Stimulated activated CD4-positive, alpha-beta T cell treated with anti-CD3 and anti-CD28 coated beads, Interleukin-4, amount 100 ng/mL, for 4 hours (primary cell): ENCODE data around the gene RBBP8NL.
"Not testable (repeated sequence)": the region's sequence is repeated elsewhere in the genome, so short reads cannot be mapped to it uniquely, and the experiment has no call there.

Experiments
- DNase-seq, 2 experiments: peaks; one replicate each; pipeline ENCODE4 v3.0.0-alpha.2; 2020

RBBP8NL gene

DNA sequence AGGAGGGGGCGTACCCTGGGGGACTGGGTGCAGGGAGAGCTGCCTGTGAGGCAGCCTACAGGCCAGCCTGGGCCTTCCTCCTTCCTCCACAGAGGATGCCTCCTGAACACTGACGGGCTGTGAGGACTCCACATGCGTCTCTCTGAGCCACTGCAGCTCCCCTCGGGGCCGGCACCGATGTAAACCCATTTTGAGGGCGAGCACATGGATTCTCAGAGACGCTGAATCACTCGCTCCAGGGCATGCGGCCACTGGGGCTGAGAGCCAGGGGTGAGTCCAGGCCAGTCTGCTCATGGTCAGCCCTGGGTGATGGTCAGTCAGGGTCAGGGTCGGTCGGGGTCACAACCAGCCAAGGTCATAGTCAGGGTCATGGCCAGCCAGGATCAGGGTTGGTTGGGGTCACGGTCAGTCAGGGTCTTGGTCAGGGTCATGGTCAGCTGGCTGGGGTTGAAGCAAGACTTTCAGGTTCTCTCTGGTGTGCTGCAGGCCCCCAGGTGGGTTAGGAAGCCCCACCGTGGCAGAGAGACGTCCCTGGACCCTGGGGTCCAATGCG lies 14.7 kb upstream of the RBBP8NL start:
- DNase-seq: no peak

DNA sequence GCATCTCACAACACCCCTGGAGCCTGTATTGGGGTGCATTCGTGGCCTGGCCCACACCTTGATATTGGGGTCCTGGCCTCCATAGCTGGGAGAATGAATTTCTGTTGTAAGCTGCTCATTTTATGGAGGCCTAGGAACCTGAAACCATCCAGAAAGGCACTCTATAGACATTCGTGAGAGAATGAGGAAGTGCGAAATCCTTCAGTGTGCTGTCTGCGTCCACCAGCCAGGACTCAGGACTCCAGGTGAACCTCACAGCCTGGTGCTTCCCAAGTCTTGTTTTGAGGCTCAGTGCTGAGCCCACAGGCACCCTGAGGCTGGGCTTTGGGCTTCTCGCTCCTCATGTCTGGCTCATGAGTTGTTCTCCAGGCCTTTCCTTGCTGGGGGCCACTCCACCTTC lies 11.9 kb upstream of the RBBP8NL start:
- no peak for DNase-seq

DNA sequence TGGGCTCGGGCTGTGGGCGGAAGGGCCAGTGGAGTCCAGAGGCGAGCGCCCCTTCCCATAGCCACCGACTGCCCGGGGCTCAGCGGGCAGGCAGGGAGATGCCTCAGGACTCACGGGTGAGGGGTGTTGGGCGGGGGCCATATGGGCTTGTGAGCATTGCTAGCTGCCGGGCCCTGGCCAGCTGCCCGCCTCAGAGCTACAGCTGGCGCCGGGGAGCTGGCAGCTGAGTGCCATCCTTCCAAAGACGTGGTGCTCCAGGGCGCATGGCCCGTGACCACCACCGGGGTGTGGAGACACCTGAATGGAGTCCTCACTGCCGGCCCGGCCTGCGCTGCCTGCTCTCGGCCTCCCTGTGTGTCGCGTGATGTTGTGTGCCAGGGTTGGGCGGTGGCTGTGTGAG lies 10.6 kb upstream of the RBBP8NL start:
- no peak for DNase-seq

DNA sequence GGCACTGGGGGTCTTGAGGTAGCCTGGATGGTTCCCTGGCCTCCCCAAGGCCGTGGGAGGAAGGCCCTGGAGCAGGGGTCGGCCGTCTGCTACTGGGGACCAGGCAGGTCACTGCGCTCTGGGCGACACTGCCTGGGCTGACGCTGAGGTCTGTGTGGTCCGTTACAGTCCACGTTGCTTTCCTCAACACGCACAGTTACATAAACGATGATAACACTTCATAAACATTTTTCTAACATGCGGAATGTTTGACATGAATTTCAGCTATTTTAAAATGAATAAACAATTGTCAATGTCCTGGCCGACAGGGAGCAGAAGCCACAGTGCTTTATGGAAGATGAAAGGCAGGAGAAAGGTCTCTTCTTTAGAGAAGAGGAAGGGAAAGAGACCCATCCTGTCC lies 10.2 kb upstream of the RBBP8NL start:
- DNase-seq: no peak

DNA sequence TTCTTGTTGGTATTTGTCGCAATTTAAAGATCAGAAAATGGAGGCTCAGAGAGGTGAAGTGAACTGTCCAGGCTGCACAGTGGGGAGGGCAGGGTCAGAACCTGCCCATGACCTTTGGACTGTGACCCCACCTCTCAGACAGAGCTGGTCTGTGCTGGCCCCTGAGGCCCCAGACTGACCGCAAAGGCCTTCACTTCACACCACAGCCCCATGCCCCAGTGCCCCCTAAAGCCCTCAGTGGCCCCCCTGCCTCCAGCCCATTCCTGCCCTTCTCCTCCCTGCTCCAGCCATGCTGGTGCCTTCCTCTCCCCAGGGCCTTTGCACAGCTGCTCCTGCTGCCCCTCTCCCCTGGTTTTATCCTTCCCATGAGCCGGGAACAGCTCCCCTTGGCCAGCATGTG lies 9.4 kb upstream of the RBBP8NL start:
- no peak for DNase-seq

DNA sequence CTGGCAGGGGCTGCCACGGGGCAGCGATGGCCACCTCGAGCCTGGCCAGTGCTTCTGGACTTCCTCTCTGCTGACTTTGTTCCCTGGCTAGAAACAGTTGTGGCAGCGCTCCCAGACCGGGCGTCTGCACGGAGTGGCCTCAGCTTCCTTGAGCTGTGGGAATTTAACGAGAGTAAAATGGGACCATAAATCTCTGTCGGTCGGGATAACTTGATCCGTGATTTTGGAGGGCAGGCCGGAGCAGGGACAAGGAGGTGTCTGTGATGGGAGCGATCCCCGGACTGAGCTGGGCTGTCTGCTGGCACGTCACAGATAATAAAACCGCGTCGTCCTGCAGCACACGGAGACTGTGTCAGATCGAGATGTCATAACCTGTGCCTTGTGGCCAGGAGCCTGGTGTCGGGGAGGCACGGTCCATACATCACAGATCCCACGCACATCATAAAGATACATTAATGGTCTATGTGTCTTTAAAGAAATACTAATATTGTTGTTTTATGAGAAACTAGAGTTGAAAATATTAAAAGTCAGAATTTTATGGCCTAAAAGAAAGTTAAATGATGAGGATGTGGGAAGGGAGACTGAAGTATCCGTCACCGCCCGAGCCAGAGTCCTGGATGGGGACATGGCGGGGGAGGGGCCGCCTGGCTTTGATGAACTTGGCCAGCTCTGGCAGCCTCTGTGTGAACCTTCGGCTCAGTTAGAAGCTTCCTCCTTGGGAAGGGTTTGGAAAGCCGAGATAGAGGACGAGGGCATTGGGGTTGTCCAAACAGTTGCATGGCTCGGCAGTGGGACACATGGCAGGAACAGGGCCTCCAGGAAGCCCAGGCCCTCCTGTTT lies 6.5 kb upstream of the RBBP8NL start:
- DNase-seq: no peak

DNA sequence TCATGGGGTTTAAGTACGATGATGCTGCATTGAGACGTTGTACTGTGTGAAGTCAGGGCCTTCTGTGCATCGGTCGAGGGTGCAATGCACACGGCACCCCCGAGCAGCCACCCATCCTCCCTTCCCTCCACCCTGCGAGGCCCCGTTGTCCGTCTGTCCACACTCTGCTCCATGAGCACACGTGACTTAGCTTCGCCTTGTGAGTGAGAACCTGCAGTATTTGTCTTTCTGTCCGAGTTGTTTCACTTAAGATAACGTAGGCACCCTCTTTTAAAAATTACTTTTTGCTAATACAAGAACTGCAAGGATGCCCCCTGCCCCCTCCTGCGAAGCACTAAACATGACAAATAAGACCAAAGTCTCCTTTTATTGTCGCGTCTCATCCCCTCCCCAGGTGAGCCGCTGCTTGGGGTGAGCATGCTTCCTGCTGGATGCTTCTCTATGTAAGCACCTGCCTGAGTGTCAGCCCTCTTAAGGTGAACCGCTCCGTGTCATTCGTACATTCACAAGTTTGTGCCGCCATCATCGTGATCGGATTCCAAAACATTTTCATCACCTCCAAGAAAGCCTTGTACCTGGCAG lies 3.6 kb upstream of the RBBP8NL start:
- no peak for DNase-seq

DNA sequence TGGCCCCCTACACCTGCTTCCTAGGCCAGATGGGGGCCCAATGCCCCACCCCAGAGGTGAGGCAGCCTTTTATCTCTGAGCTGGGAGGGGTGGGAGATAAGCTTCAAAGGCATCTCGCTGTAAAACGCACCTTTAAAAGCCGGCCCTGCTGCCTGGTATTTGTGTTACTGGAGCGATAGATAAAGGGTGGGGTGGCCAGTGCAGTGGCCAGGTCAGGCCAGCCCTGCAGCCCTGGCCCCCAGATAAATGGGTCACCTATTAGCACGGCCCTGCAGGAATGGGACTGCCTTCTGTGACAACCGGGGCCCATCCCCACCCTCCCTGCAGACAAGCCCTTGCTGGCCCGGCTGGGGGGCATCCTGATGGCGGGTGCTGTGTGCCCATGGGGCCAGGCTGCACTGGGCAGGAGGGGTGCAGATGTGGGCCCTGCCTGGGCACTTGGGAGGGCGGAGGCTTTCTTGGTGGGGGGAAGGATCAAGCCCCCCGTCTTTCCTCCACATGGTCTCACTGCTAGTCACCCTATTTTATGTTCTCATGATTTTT lies 3.0 kb upstream of the RBBP8NL start:
- DNase-seq: no peak

DNA sequence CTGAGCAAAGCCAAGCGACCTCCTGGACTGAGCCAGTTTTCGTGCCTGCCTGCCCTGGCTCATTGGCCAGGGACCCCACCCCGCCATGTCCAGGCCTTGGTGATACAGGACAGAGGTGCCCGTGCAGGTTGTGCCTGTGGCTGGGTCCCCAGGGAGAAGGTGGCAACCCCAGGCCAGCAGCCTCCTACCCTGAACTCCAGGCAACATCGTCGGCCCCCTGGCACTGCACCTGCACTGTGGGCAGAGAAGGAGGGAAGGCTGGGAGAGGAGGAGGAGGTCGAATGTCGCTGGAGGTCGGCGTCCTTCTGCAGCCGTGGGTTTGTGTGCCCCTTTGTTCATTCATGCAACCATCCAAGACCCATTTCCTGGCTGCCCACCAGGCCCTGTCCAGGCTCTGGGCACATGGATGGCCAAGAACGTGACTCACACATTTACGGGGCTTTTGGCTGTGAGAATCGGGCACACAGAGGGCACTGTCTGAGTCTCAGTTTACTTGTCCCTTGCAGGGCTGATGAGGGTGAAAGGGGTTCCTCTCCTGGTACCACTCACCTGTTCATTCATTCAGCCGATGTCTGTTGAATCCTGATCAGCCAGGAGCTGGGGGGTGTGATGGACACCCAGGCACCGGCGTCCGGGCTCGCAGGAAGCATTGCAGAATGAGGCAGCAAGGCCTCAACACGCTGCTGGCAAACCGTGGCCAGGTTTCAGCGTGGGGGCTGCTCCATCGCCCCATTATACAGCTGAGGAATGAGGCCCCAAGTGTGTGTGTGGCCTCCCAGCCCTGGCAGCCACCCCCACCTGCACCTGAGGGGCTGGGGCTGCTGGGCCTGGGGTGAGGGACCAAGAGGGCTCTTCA lies 2.3 kb upstream of the RBBP8NL start:
- DNase-seq: no peak

DNA sequence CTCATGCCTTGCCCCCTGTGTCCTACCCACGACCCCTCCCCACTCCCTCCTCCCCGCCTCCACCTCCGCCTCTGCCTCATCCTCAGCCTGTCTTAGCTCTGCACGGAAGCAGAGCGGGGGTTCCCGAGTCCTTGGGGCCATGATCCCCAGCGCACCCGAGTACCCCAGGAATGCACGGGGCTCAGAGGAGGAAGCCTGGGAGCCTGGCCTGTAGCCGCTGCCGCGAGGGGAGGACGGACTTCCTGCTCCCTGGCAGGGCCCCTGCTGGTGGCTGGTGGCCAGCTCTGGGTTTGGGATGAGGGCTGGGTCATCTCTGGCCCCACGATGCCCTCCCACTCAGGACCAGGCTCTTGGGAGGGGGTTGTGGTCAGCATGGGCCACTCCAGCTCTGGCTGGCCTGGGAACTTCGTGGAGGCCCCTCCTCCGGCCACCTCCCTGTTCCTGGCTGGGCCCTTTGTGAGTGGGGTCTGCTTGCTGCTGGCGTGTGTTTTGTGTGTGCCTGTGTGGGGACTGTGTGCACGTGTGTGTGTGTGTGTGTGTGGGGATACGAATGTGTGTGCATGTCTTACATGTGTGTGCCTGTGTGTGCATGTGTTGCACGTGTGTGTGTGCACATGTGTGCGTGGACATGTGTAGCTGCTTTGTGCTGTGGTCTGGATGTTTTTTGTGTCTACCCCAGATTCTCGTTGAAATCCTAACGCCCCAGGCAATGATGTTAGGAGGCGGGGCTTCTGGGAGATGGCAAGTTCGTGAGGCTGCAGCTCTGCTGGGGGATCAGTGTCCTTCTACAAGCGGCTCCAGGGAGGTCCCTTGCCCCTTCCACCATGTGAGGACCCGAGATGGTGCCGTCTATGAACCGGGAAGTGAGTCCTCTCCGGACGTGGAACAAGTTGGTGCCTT lies 1.3 kb upstream of the RBBP8NL start:
- DNase-seq: no peak

DNA sequence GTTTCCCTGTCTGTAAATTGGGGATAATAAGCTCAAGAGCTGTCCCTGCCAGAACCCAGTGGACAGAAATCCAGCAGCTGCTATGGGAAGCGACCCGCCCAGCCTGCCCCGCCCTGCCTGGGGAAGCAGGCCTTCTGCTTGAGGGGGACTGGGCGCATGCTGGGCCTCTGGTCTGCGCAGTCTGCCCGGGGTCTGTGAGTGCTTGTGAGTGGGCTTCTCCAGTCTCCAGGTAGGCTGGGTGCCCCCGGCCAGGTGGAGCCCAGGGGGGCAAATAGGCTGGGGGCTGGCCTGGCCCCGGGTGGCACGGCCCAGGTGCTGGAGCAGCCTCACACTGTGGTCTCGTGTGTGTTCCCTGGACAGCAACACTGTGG lies 648 bp upstream of the RBBP8NL start:
- DNase-seq: no peak

DNA sequence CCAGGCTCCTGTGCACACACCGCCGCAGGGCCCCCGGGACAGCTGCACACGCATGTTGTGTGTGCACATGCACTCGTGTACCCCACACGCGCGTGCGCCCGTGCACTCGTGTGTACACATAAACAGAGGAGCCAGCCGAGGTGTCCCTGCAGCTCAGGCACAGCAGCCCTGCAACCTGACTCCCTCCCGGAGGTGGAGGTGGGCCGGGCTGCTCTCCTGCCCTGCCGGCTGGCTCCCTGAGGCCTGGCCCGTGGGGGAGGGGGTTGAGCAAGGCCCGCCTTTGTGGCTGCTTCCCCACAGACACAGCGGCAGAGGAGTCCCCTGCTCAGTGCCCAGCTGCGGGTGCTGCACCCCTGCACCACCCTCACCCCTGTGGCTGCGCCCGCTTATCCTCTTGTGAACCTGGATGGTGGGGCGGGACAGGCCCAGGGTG lies 624 bp downstream of the RBBP8NL start:
- no peak for DNase-seq

DNA sequence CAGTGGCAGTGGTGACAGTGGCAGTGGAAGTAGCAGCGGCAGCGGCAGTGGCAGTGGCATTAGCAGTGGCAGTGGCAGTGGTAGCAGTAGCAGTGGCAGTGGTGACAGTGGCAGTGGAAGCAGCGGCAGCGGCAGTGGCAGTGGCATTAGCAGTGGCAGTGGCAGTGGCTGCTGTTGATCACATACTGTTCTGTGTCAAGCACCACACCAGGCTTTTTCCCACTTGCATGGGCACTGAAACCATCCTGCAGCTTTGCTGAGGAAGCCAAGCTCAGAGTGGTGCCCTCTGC lies 1.3 kb downstream of the RBBP8NL start:
- not testable (repeated sequence) for DNase-seq

DNA sequence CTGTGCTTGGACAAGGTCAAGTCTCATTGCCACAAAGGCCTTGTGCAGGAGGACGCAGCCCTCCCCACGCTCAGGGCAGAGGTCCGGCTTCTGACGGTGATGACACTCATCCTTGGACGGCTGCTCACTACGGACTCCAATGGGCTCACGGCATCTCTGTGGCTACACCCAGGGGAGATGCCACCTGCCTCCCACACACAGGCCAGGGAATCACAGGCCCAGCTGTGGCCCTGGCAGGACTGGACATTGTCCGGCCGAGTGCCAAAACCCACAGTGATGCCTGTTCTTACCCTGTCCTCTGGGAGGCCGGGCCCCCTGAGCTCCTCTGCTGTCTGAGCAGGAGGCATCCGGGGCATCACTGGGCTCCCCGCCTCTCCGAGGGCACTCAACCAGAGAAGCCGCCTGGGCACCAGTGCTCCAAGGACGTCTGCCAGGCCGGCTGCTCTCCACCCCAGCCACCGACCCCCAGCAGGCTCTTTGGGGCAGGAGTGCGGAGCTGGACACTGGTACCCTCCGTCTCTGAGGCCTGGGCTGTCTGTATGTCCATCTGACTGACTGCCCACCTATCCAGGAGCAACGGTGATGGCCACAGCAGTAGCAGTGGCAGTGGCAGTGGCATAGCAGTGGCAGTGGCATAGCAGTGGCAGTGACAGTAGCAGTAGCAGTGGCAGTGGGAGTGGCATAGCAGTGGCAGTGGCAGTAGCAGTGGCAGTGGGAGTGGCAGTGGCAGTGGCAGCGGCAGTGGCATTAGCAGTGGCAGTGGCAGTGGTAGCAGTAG lies 1.9 kb downstream of the RBBP8NL start:
- DNase-seq: no peak

DNA sequence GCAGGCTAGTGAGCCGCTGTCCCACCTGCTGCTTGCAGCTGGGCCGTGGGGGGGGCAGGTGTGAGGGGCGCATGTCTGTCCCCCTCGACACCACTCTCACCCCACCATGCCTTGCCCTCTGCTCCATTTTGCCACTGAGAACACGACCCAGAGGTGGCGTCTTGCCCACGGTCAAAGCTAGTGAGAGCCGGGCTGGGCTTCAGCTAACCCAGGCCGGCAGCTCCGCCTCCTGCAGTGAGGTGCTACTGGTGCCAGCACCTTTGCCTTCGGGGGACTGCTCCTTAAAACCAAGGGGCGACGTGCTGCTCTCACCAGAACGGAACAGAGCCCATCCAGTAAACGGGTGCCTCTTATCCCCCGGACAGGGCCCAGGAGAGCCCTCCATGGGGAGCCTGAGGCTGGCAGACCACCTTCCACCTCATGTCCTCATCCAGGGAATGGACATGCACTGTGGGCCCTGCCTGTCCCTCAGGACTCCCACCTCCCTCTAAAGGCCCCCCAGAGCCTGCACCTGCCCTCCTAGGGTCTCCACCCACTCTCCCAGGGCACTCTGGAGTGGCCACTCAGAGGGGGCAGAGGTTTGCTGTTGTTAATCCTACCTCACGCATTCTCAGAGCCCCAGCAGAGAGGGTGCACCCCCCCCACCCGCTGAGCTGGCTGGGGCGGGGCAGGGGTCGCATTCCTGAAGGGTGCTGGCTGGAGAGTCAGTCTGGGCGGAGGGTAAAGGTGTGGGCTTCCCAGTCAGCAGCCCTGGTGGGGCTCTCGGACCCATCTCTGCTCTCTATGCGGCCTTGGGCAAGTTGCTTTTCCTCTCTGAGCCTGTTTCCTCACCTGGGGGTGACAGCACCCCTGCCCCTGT lies 2.9 kb downstream of the RBBP8NL start:
- no peak for DNase-seq

DNA sequence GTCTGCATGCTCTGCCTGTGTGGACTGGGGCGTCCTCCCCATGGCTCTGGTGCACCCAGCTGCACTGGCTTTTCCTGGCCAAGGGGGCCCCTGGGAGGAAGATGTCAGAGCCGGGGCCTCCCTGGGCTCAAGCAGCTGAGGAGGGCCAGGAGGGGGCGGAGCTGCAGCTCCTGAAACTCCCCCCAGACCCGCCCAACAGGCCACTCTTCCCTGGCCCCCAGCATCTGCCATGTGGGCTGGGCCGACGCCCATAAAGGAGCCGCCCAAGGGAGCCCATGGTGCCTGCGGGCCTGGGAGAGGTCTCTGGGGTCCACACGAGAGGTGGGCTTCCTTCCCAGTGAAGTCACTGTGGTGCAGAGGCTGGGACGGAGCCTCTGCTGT lies 4.0 kb downstream of the RBBP8NL start:
- DNase-seq: no peak

DNA sequence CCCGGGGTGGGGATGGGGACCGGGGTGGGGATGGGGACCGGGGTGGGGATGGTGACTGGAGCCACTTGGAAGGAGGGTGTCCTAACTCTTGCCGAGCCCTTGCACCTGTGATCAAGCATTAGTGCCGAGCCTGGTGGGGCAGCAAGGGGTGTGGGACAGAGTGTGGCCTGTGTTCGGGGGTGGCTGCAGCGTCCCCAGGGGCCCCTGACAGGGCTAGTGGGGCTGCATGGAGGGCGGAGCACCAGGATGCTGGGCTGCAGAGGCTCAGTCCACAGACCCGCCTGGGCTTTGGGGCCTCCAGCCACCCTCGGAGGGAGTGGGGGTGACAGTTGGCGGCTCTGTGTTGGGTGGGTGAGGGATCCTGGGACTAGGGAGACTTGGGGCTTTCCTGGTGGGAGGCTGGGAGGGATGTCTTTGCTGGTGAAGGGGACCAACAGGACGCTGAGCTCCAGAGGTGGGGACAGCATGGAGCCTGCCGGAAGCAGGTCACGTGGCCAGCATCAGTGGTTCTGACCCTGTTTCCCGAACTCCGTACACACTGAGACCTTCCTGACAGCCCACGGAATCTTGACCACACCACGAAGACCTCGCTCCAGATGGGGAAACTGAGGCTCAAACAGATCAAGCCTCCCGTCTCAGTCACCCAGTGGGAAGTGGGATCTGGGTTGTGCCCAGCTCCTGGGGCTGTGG lies 4.6 kb downstream of the RBBP8NL start:
- DNase-seq: no peak

DNA sequence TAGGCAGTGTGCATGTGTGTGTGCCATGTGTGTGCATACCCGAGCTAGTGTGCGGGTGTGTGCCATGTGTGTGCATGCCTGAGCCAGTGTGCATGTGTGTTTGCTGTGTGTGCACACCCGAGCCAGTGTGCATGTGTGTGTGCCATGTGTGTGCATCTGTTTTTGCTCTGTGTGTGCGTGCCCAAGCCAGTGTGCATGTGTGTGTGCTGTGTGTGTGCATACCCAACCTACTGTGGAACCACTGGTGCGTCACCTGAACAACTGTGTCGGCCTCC lies 5.7 kb downstream of the RBBP8NL start:
- no peak for DNase-seq

DNA sequence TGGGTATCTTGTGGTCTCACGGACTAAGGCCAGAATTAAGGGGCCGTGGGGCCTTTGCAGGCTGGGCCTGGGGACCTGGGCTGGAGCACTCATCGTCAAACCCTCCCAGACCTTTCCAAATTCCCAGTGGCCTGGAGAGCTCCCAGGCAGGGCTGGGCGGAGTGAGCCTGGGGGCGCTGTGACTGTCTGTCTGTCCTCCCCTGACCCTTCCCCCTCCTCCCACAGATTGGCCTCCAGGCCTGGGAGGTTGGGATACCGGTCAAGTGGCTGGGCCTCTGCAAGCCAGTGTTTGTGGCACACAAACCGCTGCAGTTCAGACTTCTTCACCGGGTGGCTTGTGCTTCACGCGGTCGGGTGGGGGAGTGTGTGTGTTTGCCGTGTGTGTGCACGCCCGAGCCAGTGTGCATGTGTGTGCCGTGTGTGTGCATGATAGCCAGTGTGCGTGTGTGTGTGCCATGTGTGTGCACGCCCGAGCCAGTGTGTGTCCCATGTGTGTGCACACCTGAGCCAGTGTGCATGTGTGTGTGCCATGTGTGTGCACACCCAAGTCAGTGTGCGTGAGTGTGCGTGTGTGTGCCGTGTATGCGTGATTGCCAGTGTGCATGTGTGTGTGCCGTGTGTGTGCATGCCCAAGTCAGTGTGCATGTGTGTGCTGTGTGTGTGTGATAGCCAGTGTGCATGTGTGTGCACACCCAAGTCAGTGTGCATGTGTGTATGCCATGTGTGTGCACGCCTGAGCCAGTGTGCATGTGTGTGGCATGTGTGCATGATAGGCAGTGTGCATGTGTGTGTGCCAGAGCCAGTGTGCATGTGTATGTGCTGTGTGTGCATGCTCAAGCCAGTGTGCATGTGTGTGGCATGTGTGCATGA lies 6.3 kb downstream of the RBBP8NL start:
- no peak for DNase-seq
